HG03064 (cell line): ENCODE measurements around the gene ASPRV1.

Experiments
- ATAC-seq: cut with Tn5 transposase; IDR thresholded peaks from one replicate; pipeline ENCODE4 v1.9.1; 2021; ENCODE audit warnings: low read depth; ENCODE audit not compliant: unreplicated experiment

Gene ASPRV1

GRCh38 chr2:69989009-69989408 is 27.6 kb upstream of the ASPRV1 start:
- ATAC-seq: no peak

DNA sequence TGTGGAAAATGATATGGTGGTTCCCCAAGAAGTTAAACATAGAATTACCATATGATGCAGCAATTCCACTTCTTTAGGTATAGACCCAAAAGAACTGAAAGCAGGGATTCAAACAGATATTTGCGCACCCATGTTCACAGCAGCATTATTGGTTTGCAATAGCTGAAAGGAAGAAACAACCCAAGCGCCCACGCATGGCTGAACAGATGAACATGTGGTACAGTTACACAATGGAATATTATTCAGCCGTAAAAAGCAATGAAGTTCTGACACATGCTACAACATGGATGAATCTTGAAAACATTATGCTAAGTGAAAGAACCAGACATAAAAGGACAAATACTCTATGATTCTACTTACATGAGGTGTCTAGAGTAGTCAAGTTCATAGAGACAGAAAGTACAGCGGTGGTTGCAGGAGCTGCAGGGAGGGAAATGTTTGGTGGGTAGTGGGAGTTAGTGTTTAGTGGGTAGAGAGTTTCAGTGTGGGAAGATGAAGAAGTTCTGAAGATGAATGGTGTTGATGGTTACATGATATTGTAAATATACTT is 26.7 kb upstream of the ASPRV1 start:
- no peak for ATAC-seq

DNA sequence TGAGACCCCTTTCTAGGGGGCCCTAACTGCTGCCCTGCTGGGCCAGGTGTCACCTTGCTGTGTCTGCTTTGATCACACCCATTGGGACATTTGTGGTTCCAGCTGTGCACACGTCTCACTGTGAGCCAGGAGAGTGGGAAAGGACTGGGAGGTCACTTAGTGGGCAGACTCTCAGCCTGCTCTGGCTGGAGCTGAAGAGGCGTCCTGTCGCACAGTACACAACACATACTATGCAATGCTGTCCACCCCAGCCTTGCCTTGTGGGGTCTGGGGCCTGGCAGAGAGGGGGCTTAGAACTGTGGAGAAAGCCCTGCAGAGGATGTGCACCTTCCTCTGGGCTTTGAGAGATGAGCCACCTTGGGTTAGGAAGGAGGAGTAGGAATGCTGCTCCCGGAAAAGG is 25.3 kb upstream of the ASPRV1 start:
- no peak for ATAC-seq

DNA sequence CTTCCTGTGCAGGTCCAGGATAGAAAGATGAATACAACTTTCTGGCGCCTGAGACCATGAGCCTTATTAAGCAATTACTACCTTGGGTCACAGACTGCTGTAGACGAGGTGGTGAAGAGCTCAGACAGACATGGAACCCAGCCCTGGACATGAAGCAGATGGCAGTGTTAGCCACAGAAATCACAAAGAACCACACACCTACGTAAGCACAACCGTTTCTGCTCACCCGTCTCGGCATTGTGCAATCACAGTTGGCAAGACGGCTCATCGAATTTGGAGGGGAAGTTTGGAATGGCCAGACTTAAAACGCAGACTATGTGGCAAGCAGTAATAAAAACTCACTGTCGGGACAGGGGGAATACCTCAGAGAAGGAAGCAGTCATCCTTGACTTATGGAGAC is 24.3 kb upstream of the ASPRV1 start:
- ATAC-seq: no peak

DNA sequence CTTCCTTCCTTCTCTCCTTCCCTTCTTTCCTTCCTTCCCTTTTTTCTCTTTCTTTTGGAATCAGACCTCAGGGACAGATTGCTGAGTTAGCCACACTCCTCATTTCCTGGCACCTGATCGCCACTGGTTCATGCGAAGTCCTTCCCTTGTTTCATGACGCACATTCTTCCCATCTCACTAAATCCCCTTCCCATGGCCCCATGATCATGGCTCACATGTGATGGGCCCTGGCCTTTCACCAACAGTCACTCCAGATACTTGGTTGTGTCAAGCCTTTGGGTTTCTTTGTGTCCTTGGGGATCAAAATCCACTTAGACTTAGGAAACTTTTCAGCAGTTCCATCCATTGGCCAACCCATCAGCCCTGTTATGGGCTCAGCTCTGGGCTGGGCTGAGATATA is 23.8 kb upstream of the ASPRV1 start:
- no peak for ATAC-seq

GRCh38 chr2:69983392-69983966 is 22.0 kb upstream of the ASPRV1 start:
- no peak for ATAC-seq

DNA sequence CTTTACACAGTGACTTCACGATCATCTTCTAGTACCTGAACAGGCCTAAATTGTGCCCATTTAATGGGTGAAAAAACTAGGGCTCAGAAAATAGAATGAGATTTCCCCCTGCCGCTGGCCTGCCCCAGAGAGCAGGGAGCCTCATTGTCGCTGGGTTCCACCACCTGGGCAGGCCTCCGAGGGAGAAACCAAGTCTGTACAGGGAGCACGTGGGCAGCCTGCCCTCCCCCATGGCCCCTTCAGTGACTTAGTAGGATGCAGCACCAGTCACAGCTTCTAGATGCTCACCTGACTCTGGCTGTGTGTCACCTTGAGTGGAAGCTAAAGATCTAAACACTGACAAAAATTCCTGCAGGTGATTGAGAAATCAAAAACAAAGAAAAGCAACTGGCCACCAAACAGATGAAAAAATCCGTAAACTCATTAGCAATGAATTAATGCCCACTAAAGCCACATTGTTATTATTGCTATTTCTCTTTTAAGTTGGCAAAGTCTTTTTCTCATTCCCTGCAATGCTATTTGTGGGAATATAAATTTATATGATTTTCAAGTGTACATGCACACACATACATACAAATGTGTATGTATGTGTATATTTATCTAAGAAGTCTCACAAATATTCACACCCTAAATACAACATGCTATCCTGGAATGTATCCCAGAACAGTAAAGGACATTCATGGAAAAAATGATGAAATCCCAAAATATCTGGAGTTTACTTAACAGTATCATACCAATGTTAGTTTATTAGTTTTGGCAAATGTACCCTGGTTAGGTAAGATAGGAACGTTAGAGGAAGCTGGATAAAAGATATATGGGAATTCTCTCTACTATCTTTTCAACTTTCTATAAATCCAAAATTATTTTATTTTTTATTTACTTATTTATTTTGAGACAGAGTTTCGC is 18.7 kb upstream of the ASPRV1 start:
- ATAC-seq: no peak

DNA sequence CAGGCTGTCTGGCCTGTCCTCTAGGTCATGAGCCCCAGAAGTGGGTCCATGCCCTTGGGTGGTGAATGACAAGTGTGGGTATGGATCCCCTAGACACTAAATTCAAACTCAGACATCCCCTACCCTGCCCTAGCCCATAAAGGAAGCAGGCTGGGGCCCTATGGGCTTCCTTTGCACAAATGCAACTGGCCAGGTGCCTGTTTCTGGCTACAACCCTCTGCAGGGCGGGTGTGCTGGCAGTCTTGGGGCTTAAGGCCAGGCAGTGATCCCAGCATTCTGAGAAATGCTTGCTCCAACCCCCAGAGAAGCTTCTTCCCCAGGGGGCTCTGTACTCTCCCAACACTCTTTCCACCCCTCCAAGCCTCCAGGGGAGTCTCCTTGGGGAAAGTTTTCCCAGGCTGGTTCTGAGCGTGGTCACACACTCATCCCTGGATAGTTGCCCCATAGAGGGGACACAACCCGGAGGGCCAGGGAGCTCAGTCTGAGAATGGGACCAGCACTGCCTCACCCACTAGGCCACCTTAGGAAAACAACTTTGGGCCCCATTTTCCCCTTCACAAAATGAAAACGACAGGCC is 16.6 kb upstream of the ASPRV1 start:
- no peak for ATAC-seq

DNA sequence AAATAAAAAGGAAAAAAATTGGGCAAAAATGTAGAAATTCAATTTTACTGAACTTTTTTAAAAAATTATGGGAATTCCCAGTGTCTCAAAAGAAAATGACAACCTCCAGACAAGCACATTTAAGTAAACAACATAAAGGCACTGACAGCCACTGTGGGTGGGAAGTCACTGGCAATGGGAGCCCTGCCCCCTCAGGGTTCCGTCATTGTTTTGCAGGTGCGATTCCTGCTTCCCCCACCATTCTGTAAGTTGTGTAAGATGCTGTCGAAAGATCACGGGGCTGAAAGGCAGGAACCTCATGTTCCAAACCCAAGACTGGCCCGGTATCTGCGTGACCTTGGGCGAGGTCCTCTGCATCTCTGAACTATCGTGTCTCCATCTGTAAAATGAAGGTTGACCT is 15.8 kb upstream of the ASPRV1 start:
- no peak for ATAC-seq

DNA sequence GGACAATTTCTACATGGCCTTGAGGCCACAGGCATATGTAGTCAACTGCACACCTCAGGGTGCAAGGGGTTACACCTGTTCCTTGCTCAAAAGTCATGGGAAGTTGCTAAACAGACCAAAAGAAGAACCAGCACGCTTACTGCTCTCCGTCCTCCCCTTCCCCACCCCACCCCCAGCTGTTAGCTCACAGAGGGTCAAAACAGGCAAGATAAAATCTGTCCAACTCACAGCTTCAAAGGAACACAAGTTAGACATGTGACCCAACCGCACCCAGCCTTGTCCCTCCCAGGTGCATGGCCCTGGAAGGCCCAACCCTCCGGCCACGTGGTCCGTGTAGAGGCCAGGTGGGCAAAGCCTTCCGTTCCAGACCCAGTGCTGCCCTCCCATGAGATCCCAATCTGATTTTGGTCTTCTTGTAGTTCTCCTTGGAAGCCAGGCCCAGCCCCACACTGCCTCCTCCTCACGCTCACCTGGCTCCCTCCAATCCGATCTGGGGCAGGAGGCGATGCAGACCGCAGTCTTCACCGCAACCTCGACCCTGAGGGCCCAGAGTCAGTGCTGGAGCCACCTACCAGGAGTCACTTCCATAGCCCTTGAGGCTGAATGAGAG is 14.5 kb upstream of the ASPRV1 start:
- no peak for ATAC-seq

- ATAC-seq: no peak
Observed at GRCh38 chr2:69975136-69975852, 13.9 kb upstream of the ASPRV1 start.

GRCh38 chr2:69973335-69973735 is 11.9 kb upstream of the ASPRV1 start:
- no peak for ATAC-seq

- ATAC-seq: no peak
Observed at GRCh38 chr2:69972822-69973221, 11.4 kb upstream of the ASPRV1 start.

- no peak for ATAC-seq
Observed at GRCh38 chr2:69969991-69970390, 8.6 kb upstream of the ASPRV1 start.

DNA sequence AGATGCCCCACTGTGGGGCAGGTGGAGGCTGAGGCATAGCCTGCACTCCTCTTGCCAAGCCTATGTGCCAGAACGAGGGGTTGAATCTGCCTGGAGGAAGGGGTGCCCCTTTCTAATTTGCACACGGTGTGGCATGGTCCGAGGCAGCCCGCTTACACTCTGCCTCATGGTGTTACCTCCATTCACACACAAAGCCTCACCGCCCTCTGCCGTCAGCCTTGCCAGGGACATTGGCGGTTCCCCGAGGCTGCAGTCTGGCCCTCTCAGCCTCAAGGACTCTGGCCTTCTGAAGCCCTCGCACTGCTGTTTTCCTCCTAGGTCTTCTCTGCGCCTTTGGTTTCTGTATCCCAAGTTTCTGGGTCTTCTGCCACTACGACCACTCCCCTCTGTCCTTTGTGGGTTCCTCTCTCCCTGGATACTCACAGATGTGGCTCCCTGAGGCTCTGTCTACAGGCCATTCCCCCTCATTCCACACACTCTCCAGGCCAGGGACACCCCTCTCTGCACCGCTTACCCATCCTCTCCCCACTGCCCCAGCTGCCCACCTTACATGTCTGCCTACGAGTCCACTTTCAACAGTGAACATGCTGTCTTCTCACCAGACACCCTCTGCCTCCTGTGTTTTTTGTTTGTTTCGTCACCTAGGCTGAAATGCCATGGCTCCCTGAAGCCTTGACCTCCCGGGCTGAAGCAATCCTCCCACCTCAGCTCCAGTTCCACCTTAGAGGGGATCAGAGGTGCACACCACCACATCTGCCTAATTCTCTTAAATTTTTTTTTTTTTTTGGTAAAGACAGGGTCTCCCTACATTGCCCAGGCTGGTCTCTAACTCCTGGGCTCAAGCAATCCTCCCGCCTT is 7.9 kb upstream of the ASPRV1 start:
- no peak for ATAC-seq

GRCh38 chr2:69968609-69969008 is 7.2 kb upstream of the ASPRV1 start:
- ATAC-seq: no peak

GRCh38 chr2:69966496-69966895 is 5.1 kb upstream of the ASPRV1 start:
- ATAC-seq: no peak

DNA sequence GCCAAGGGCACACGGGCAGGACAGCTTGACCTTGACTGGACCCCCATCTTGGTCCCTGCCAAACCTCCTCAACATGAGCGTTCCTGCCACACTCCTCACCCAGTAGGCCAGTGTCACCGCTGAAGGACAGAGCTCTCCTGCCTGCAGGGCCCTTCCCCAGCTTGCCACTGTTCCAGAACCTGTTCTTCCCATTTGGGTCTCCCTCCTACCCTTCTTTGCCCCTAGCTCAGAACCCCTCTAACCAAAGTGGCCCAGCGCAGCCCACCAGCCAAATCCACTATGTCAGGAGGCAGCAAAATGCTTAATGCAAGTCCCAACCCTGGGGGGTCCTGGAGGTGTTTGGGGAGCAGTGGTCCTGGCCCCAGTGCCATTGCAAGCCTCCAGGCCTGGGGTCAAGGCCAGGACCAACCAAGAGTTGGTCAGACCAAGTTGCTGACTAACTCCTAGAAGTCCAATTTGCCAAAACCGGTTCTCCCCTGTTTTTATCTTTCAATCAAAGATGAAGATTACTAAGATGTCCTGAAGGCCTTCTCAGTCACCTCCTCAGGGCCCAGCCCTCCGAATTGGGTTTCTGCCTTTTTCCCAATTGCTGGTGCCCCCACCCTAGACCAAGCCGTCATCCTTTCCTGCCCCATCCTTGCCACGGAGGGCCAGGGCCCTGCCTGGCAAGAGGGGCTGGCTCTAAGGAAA is 4.5 kb upstream of the ASPRV1 start:
- ATAC-seq: no peak

DNA sequence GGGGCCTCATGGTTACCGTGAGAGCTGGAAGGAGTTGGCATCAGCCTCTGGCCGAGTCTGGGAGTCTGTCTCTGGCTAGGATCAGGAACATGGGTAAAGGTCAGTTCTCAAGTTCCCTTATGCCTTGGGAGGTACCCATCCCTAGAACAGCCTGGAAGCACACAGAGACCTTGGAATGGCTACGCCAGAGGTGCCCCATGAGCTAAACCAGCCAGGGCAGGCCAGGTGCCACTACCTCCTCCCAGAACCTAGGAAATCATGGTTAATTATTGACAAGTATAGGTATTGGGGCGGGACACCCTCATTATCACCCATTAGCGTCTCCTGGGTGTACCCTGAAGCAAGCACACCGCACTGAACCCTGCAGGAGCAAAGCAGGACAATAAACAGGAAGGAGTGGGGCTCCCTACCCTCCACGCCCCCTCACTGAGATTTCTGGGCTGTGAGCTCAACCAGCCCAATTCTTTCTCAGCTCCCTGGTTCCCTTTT is 3.0 kb upstream of the ASPRV1 start:
- no peak for ATAC-seq
